GM23338 (cell line): ENCODE measurements around the gene PRKCG. TPM values are rescaled to one million over a fixed set of nuclear protein-coding genes. Genes with fewer than 3 reads are reported as not detected.

ENCODE experiments used
- polyA plus RNA-seq: library from polyadenylated mRNA; unstranded; fragments of >200 nt; fragmentation: Nextera tagmentation; extraction: Ambion mirVana; gene quantifications from 2 replicates; pipeline ENCODE4 v1.2.1, GENCODE V29; 2016
- total RNA-seq: library from RNA; depleted of rRNA; stranded (reverse); fragments of >200 nt; shearing (Covaris generic); gene quantifications from 2 replicates; pipeline ENCODE4 v1.2.3, GENCODE V29; 2014; rRNA removed

Gene PRKCG
- total and polyA plus RNA-seq, 2 experiments from 2014 or later, result 15.4 to 15.9 TPM

Other genes starting within 250 kb of the PRKCG start
- 7.5 and 8.4 TPM in 2 replicates for gene NLRP12, start 57.9 kb upstream of the PRKCG start, total RNA-seq
- gene NLRP12, start 57.9 kb upstream of the PRKCG start, polyA plus RNA-seq, result 1.9 and 2.6 TPM in 2 replicates
- gene MYADM, start 14.3 kb upstream of the PRKCG start, total RNA-seq, result 40.5 and 57.1 TPM in 2 replicates
- 43.6 and 49.9 TPM in 2 replicates for gene MYADM, start 14.3 kb upstream of the PRKCG start, polyA plus RNA-seq
- 15.6 and 17.9 TPM in 2 replicates for gene CACNG7, start 27.1 kb downstream of the PRKCG start, total RNA-seq
- 9.4 and 9.8 TPM in 2 replicates for gene CACNG7, start 27.1 kb downstream of the PRKCG start, polyA plus RNA-seq
- gene CACNG8, start 80.7 kb downstream of the PRKCG start, total RNA-seq, result 3.1 and 3.9 TPM in 2 replicates
- 2.2 TPM in 2 replicates for gene CACNG8, start 80.7 kb downstream of the PRKCG start, polyA plus RNA-seq
- gene CACNG6, start 109.4 kb downstream of the PRKCG start, total RNA-seq, result 0.23 and 0.38 TPM in 2 replicates
- gene CACNG6, start 109.4 kb downstream of the PRKCG start, polyA plus RNA-seq, result 1.5 and 1.8 TPM in 2 replicates
- gene VSTM1, start 181.7 kb downstream of the PRKCG start, total RNA-seq, result not detected in 2 replicates
- not detected in 2 replicates for gene VSTM1, start 181.7 kb downstream of the PRKCG start, polyA plus RNA-seq
- gene TARM1, start 199.2 kb downstream of the PRKCG start, total RNA-seq, result not detected in 2 replicates
- not detected in 2 replicates for gene TARM1, start 199.2 kb downstream of the PRKCG start, polyA plus RNA-seq
- gene OSCAR, start 218.6 kb downstream of the PRKCG start, total RNA-seq, result 0.31 TPM in 1 of 2 replicates, not detected in the other
- 1.6 and 2.6 TPM in 2 replicates for gene OSCAR, start 218.6 kb downstream of the PRKCG start, polyA plus RNA-seq
- gene NDUFA3, start 220.7 kb downstream of the PRKCG start, total RNA-seq, result 27.6 and 28.4 TPM in 2 replicates
- gene NDUFA3, start 220.7 kb downstream of the PRKCG start, polyA plus RNA-seq, result 691 and 851 TPM in 2 replicates
- 12.0 and 16.2 TPM in 2 replicates for gene TFPT, start 233.5 kb downstream of the PRKCG start, total RNA-seq
- gene TFPT, start 233.5 kb downstream of the PRKCG start, polyA plus RNA-seq, result 18.3 and 18.9 TPM in 2 replicates
- gene PRPF31, start 233.6 kb downstream of the PRKCG start, total RNA-seq, result 79.3 and 83.3 TPM in 2 replicates
- 86.3 and 94.2 TPM in 2 replicates for gene PRPF31, start 233.6 kb downstream of the PRKCG start, polyA plus RNA-seq